Spleen (tissue), 7 donors: Measurements from ENCODE around the gene AEBP2.

Experiments used
- POLR2A ChIP-seq, 3 donors: fragments of 450-650 bp; IDR thresholded peaks; one replicate each; pipeline ENCODE4 v1.5.1; 2017; ENCODE audit warnings: antibody characterized with exemption in 3 of 3, mild to moderate bottlenecking in 1 of 3
- POLR2AphosphoS5 ChIP-seq, 3 donors: sonication (generic); formaldehyde crosslinking; IDR thresholded peaks; one replicate each; pipeline ENCODE4 v1.5.1; 2017; ENCODE audit warnings: antibody characterized with exemption in 3 of 3
- TF ChIP-seq, protein P1 (sequence below), 11 experiments: fragments of 200-600 bp in 7 of 11; fragments of 450-650 bp in 4 of 11; sonication (generic) in 4 of 11; IDR thresholded peaks in 8 of 11; conservative IDR thresholded peaks in 3 of 11; 1 replicate in 7 of 11; 2 replicates in 4 of 11; pipeline versions ENCODE4 v1.4.0 to v1.8.0; 2016 to 2021; ENCODE audit warnings: antibody characterized with exemption in 11 of 11, inconsistent platforms in 4 of 11, mild to moderate bottlenecking in 1 of 11
- donor health status: DM: no; HTN: no; CAD: no; lungs with moderate emphysema.
- donor health status: DM: no; HTN: no; CAD: no.
- donor health status: DM: no; HTN: no; CAD: no.

DNA sequence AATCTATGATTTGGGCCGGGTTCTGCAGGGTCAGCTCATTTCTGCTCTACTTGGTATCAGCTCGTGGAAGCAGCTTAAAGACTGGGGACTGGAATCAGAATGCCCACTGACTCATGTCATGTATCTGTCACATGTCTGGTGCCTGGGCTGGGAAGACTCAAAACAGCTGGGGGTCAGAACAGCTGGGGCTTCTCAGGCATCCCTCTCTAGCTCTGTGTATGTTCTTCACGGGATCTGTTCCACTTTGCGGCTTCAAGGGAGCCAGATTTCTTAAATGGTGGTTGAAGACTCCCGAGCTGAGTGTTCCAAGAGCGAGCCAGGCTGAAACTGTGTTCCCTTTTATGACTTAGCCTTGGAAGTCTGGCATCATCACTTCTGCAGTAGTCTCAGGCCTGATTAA is 11.9 kb downstream of the AEBP2 start:
- no peak for TF ChIP-seq POLR2A (IDR thresholded peaks at IDR 0.05)
- TF ChIP-seq, protein P1, sequence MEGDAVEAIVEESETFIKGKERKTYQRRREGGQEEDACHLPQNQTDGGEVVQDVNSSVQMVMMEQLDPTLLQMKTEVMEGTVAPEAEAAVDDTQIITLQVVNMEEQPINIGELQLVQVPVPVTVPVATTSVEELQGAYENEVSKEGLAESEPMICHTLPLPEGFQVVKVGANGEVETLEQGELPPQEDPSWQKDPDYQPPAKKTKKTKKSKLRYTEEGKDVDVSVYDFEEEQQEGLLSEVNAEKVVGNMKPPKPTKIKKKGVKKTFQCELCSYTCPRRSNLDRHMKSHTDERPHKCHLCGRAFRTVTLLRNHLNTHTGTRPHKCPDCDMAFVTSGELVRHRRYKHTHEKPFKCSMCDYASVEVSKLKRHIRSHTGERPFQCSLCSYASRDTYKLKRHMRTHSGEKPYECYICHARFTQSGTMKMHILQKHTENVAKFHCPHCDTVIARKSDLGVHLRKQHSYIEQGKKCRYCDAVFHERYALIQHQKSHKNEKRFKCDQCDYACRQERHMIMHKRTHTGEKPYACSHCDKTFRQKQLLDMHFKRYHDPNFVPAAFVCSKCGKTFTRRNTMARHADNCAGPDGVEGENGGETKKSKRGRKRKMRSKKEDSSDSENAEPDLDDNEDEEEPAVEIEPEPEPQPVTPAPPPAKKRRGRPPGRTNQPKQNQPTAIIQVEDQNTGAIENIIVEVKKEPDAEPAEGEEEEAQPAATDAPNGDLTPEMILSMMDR (IDR thresholded peaks at IDR 0.05 in 8 of 11, conservative IDR thresholded peaks at IDR 0.05 in 3 of 11), result no peak
- TF ChIP-seq POLR2AphosphoS5 (IDR thresholded peaks at IDR 0.05), result no peak
